ENCODE measurements around the gene TMEM69. TPM values are rescaled to one million over a fixed set of nuclear protein-coding genes. Genes with fewer than 3 reads are reported as not detected.
"Not testable (repeated sequence)": the region's sequence is repeated elsewhere in the genome, so short reads cannot be mapped to it uniquely, and the experiment has no call there.

The TMEM69 gene
- 20.7 TPM for total RNA-seq

DNA sequence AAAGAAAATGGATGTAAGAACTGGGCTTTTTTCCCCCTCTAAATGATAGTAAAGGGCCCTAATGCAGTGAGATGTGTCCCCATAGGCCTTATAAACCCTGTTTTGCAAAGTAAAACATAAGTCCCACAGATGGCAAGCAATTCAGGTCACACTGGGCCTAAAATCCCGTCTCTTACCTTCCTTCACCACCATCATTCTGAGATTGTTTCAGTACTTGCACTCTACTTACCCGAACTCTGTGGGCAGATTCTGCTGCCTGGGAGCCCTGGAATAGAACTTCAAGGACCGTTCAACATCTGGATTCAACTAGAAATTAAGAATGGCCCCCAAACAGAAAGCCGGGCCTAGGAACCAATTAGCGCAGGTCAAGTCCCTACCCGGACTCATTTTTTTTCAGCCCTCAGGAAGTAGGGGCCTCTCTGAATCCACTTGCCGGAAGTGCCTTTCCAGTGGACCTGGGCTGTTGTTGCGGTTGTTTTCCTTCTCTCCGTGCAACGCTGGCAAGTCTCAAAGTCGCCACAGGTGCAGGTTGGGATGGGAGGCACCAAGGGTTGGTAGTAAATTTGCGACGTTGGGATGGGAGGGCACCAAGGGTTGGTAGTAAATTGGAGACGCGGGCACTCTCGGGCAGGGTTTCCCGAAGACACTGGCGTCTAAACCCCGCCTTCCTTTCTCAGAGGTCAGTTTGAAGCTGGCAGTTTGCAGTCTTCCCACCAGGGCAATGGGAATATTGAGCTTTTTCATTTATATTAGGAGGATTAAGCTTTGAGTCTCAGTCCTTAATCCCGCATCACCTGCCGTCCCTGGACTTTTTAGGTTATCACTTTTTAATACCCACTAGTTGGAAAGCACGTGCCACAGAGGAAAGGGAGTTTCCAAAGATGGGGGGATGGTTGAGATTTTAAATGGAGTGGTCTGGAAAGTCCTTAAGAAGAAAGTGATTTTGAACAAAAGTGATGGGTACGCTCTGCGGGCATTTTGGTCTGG, at the start of gene TMEM69:
TSS of gene TMEM69 (plus strand) at position 428 of the 987 bp plus-strand sequence. CDS start 2,888 bp downstream, outside the sequence.
- peak; percentile 71 for DNase-seq

DNA sequence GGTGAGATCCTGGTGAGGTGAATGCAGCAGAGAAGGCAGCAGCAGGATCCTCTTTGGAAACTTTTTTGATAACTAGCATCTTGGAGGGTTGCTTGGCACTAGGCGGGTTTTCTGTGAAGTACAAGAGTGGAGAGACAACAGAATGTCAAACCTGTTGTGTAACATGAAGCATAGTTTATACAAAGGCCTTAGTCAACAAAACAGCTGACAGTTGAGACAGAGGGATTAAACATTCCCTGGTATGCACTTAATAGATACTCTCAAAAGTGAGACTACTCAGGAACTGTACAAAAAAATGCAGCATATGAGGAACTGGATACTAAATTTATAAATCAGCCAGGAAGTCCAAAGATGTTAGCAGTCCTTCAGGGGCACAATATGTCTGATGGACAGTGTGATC, 47.7 kb upstream of the TMEM69 start:
- DNase-seq, result no peak

GRCh38 chr1:45643321-45643720, 44.7 kb upstream of the TMEM69 start:
- DNase-seq, result no peak

DNA sequence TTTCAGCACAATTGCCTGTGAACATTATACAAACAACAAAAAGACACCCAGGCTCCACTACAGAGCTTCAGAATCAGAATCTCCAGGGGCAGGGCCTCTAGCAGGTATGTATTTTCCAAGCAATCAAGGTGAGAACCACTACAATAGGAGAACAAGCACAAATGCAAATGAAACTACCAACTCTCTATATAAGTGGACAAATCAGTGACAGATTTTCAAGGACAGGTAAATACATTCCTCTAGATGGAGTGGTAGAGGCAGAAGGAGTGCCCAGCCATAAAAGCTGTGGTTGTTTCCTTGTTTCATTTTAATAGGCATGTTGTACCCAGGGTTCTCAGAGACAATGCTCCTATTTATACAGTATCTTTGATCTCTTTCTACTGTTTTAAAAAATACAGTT, 44.0 kb upstream of the TMEM69 start:
- DNase-seq, result no peak

GRCh38 chr1:45644661-45645060, 43.3 kb upstream of the TMEM69 start:
- no peak for DNase-seq

- no peak for DNase-seq
Measured at GRCh38 chr1:45647248-45648021, 40.5 kb upstream of the TMEM69 start.

- no peak for DNase-seq
Measured at GRCh38 chr1:45654540-45655280, 33.3 kb upstream of the TMEM69 start.

- DNase-seq, result no peak
Measured at GRCh38 chr1:45656573-45657226, 31.3 kb upstream of the TMEM69 start.

DNA sequence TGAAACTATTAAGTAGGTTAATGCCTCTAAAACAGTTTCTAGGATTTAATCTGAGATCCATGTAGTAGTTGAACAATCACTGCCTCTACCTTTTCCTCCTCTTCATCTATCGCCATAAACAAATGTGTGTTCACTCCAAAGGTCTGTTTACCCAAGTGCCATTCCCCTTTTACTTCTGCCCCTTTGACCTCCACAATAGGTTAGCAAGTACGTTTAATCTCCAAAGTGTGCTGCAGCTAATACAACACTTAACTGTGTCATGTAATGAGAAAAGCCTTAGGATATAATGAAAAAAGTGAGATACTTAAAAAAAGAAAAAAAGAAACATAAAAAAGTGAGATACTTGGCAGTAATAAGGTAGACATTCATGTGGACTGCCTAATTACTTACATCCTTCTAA, 29.8 kb upstream of the TMEM69 start:
- no peak for DNase-seq

DNA sequence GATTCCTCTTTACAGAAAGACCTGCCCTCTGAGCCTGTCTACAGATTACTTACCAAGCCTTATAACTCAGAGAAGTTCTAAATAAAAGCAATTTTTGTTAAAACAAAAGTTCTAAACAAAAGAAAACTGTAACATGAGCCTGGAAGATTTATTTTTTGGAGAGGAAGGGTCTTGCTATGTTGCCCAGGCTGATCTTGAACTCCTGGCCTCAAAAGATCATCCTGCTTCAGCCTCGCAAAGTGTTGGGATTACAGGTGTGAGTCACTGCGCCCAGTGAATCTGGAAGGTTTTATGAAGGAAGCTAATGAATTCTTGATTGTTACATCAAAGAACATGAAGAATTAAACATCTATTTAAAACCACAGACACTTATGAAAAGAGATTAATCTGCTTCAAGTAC, 28.8 kb upstream of the TMEM69 start:
- no peak for DNase-seq

DNA sequence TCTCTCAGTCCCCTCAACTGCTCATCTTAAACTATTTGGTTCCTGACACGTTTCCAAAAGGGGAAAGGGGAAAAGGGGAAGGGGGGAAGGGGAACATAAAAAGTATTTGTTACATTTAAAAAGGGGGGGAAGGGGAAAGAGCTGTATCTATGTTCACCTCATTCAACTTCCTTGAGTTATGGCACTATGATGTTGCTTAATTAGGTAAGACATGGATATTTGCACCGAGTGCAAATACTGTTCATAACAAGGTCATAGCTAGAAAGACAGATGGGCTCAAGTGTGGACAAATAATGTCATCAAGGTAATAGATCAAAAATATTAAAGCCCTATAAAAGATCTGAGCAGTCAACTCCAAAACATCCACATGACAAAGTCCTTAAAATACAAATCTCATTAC, 27.6 kb upstream of the TMEM69 start:
- no peak for DNase-seq

DNA sequence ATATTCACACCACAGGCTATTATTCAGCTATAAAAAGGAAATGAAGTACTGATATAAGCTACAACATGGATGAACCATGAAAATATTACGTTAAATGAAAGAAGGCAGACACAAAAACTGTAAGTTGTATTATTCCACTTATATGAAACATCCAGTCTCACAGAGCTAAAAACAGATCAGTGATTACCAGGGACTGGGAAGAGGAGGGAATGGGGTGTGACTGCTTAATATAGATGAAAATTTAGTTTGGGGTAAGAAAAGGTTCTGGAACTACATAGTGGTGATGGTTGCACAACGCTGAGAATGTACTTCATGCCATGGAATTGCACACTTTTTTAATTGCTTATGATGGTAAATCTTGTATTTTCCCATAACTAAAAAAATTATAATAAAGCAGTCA, 21.1 kb upstream of the TMEM69 start:
- no peak for DNase-seq

GRCh38 chr1:45667321-45668111, 20.5 kb upstream of the TMEM69 start:
- no peak for DNase-seq

- no peak for DNase-seq
Measured at GRCh38 chr1:45668526-45668925, 19.5 kb upstream of the TMEM69 start.

DNA sequence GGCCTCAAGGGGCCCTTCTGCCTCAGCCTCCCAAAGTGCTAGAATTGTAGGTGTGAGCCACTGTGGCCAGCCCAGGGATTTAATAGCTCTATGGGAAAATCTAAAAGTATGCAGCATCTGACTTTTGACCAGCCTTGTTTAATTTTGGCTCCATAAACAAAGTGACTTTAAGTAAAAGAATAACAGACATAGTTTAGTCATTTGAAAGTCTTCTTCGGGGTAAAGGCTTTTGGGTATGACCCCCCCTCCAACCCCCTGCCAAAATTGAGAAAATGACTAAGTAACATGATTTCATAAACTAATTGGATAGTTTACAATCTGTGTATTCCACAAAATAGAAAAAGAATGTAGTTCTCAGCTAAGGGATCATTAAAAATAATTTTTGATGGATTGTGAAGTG, 18.6 kb upstream of the TMEM69 start:
- no peak for DNase-seq

DNA sequence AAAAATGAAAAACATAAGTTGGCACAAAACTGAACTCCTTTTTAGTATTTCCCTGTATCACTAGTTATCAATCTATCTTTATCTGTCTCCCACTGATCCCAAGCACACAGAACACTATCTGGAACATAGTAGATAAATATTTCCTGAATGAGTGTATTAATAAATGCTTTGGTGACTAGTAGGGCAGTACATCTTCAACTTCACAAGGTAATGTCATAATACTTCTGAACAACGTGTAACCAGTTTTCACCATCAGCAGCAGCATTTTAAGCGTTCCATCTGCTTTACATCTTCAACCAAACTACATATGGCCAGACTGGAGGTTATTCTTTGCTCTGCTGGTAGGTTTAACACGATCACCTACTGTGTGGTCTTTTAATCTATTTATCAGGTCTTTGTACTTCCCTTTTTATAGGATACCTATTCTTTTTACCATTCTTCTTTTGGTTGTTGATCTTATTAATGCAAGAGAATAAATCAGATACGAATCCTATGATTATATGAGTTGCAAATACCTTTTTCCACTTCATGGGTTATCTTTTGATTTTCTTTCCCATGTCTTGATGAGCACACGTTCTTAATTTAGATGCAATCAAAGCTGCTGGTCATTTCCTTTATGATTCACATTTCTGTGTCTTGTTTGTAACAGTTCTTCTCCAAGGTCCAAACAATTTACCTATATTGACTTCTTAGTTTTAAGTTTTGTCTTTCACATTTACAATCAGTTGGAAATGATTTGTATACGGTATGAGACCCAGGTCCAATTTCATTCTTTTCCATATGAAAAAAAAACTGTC, 17.9 kb upstream of the TMEM69 start:
- no peak for DNase-seq

- no peak for DNase-seq
Measured at GRCh38 chr1:45673956-45674355, 14.0 kb upstream of the TMEM69 start.

DNA sequence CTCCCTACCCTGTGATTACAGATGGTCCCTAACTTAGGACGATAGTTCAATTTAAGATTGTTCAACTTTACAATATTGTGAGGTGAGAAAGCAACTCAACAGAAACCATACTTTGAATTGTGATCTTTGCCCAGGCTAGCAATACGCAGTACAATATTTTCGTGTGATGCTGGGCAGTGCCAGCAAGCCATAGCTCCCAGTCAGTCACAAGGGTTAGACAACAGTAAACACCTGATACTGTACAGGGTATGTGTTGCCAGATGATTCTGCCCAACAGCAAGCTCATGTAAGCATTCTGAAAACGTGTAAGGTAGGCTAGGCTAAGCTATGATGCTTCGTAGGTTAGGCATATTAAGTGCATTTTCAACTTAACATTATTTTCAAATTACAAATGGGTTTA, 13.5 kb upstream of the TMEM69 start:
- no peak for DNase-seq

GRCh38 chr1:45676553-45676952, 11.4 kb upstream of the TMEM69 start:
- not testable (repeated sequence) for DNase-seq

- DNase-seq, result no peak
Measured at GRCh38 chr1:45677751-45678245, 10.2 kb upstream of the TMEM69 start.
